ENCODE results near the gene WSB1.
"Not testable (repeated sequence)": the region's sequence is repeated elsewhere in the genome, so short reads cannot be mapped to it uniquely, and the experiment has no call there.

The WSB1 gene

DNA sequence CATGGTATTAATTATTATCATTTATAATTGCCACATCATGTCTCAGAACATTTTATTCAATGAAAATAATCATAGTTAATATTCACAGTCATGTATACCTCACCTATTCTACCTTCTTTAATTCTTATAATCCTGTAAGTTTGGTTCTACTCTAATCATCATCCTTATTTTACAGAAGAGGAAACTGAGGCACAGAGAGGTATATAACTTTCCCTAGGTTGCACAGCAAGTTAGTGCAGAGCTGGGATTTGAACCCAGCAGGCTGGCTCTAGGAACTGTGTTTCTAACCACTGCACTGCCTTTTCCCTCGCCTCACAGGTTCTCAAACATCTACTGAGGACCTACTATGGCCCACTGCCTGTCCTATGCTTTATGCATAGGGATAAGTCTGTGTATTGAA lies 32.7 kb downstream of the WSB1 start:
- Histone ChIP-seq H3K4me2 (ENCODE audit: low read length, poor library complexity, severe bottlenecking) (no peak overlapping the region), H2AK5ac (ENCODE audit: low read length, severe bottlenecking) (no peak overlapping the region), H3K4ac (ENCODE audit: low read depth in 1 of 2, low read length in 2 of 2) (no peak overlapping the region), H2BK120ac (ENCODE audit: low read depth, low read length) (no peak overlapping the region), H2BK5ac (ENCODE audit: low read depth, low read length, poor library complexity, severe bottlenecking) (no peak overlapping the region), H2BK12ac (ENCODE audit: low read length in 2 of 2) (no peak overlapping the region), H2BK15ac (ENCODE audit: low read depth, poor library complexity, severe bottlenecking) (no peak overlapping the region), H3K4me3 (ENCODE audit: insufficient read depth in 1 of 2, low read depth in 1 of 2, low read length in 2 of 2) (no peak overlapping the region), H3K27ac (ENCODE audit: low read length, poor library complexity, severe bottlenecking) (no peak overlapping the region), H3K9ac (ENCODE audit: low read length) (no peak overlapping the region), H3K18ac (ENCODE audit: low read depth in 1 of 2, low read length in 2 of 2) (no peak overlapping the region), H4K91ac (ENCODE audit: low read length) (no peak overlapping the region), H4K8ac (ENCODE audit: low read length) (no peak overlapping the region), H3K79me1 (replicated peaks; ENCODE audit: low read length, poor library complexity, severe bottlenecking) (no peaks in the 10 kb centered on the region), H3K27me3 (ENCODE audit: control insufficient read depth in 1 of 2, insufficient read depth in 1 of 2, low read length in 2 of 2) (no peaks in the 10 kb centered on the region), H3K14ac (ENCODE audit: low read length in 2 of 2) (no peak overlapping the region), H2AFZ (ENCODE audit: low read depth, low read length) (no peak overlapping the region), H3K36me3 (ENCODE audit: control insufficient read depth in 1 of 2, insufficient read depth in 2 of 2, low read depth in 1 of 2, low read length in 2 of 2) (no peaks in the 10 kb centered on the region), H3K23ac (ENCODE audit: low read length in 2 of 2) (no peak overlapping the region), H3K9me3 (ENCODE audit: control insufficient read depth, low read length) (no peaks in the 10 kb centered on the region), H3K4me1 (ENCODE audit: control insufficient read depth, insufficient read depth, low read depth, low read length) (peaks cover 3% of the 10 kb centered on the region)
- WGBS: no CpG with 5 or more reads among the region's 1 CpG
- no peak for DNase-seq

DNA sequence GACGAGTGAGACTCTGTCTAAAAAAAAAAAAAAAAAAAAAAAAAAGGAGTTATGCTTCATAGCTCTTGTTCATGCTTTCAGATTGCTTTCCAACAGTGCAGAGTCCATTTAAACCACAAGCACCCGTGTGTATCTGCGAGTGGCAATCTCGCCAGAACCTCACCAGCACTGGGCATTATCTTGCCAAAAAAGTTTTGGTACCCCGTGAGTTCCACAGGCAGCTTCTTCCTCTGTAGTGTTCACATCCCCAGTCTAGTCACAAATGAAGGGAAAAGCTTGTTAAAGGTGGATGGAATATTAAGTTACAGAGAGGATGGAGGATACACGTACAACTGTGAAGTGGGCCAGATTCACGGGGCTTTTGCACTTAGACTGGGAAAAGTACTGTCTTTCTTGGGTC lies 33.5 kb downstream of the WSB1 start:
- no peak overlapping the region for H3K9ac ChIP-seq (ENCODE audit: low read length)
- H3K23ac ChIP-seq (ENCODE audit: low read length in 2 of 2): no peak overlapping the region
- H3K27ac ChIP-seq (ENCODE audit: low read length, poor library complexity, severe bottlenecking): no peak overlapping the region
- peaks cover 6% of the 10 kb centered on the region for H3K4me1 ChIP-seq (ENCODE audit: control insufficient read depth, insufficient read depth, low read depth, low read length)
- H2BK15ac ChIP-seq (ENCODE audit: low read depth, poor library complexity, severe bottlenecking): no peak overlapping the region
- H3K14ac ChIP-seq (ENCODE audit: low read length in 2 of 2): no peak overlapping the region
- H2BK5ac ChIP-seq (ENCODE audit: low read depth, low read length, poor library complexity, severe bottlenecking): no peak overlapping the region
- H3K27me3 ChIP-seq (ENCODE audit: control insufficient read depth in 1 of 2, insufficient read depth in 1 of 2, low read length in 2 of 2): no peaks in the 10 kb centered on the region
- 96% methylated on average over 6 of the region's 7 CpGs for WGBS
- no peak overlapping the region for H3K18ac ChIP-seq (ENCODE audit: low read depth in 1 of 2, low read length in 2 of 2)
- no peak overlapping the region for H2AK5ac ChIP-seq (ENCODE audit: low read length, severe bottlenecking)
- H4K91ac ChIP-seq (ENCODE audit: low read length): no peak overlapping the region
- H2BK12ac ChIP-seq (ENCODE audit: low read length in 2 of 2): no peak overlapping the region
- no peak overlapping the region for H4K8ac ChIP-seq (ENCODE audit: low read length)
- H3K79me1 ChIP-seq (replicated peaks; ENCODE audit: low read length, poor library complexity, severe bottlenecking): no peaks in the 10 kb centered on the region
- H3K4me3 ChIP-seq (ENCODE audit: insufficient read depth in 1 of 2, low read depth in 1 of 2, low read length in 2 of 2): no peak overlapping the region
- no peaks in the 10 kb centered on the region for H3K9me3 ChIP-seq (ENCODE audit: control insufficient read depth, low read length)
- H3K4me2 ChIP-seq (ENCODE audit: low read length, poor library complexity, severe bottlenecking): no peak overlapping the region
- no peaks in the 10 kb centered on the region for H3K36me3 ChIP-seq (ENCODE audit: control insufficient read depth in 1 of 2, insufficient read depth in 2 of 2, low read depth in 1 of 2, low read length in 2 of 2)
- no peak for DNase-seq
- H2AFZ ChIP-seq (ENCODE audit: low read depth, low read length): no peak overlapping the region
- no peak overlapping the region for H3K4ac ChIP-seq (ENCODE audit: low read depth in 1 of 2, low read length in 2 of 2)
- no peak overlapping the region for H2BK120ac ChIP-seq (ENCODE audit: low read depth, low read length)

DNA sequence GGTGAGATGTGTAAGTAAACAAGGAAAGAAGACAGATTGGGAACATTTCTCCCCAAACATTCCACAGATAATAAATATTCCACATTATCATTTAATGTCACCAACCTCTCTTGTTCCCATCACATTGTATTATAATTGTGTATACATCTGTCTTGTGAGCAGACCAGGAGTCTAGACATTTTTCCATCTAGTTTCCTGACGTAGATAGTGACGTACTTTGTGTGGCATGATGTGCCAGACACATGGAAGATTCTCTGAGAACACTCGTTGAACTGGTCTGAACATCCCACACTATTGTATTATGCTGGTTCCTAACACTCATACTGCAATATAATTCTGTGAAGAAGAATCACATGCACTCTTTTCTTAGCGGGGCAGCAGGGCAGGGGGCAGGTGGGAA lies 34.0 kb downstream of the WSB1 start:
- Histone ChIP-seq H3K23ac (ENCODE audit: low read length in 2 of 2) (no peak overlapping the region), H4K8ac (ENCODE audit: low read length) (no peak overlapping the region), H3K4me1 (ENCODE audit: control insufficient read depth, insufficient read depth, low read depth, low read length) (peaks cover 10% of the 10 kb centered on the region), H3K27me3 (ENCODE audit: control insufficient read depth in 1 of 2, insufficient read depth in 1 of 2, low read length in 2 of 2) (no peaks in the 10 kb centered on the region), H3K4me2 (ENCODE audit: low read length, poor library complexity, severe bottlenecking) (no peak overlapping the region), H2BK15ac (ENCODE audit: low read depth, poor library complexity, severe bottlenecking) (no peak overlapping the region), H3K9me3 (ENCODE audit: control insufficient read depth, low read length) (no peaks in the 10 kb centered on the region), H3K18ac (ENCODE audit: low read depth in 1 of 2, low read length in 2 of 2) (no peak overlapping the region), H3K9ac (ENCODE audit: low read length) (no peak overlapping the region), H3K79me1 (replicated peaks; ENCODE audit: low read length, poor library complexity, severe bottlenecking) (no peaks in the 10 kb centered on the region), H3K4ac (ENCODE audit: low read depth in 1 of 2, low read length in 2 of 2) (no peak overlapping the region), H3K27ac (ENCODE audit: low read length, poor library complexity, severe bottlenecking) (no peak overlapping the region), H3K36me3 (ENCODE audit: control insufficient read depth in 1 of 2, insufficient read depth in 2 of 2, low read depth in 1 of 2, low read length in 2 of 2) (no peaks in the 10 kb centered on the region), H3K14ac (ENCODE audit: low read length in 2 of 2) (no peak overlapping the region), H3K4me3 (ENCODE audit: insufficient read depth in 1 of 2, low read depth in 1 of 2, low read length in 2 of 2) (no peak overlapping the region), H2BK120ac (ENCODE audit: low read depth, low read length) (no peak overlapping the region), H2AFZ (ENCODE audit: low read depth, low read length) (no peak overlapping the region), H2AK5ac (ENCODE audit: low read length, severe bottlenecking) (no peak overlapping the region), H2BK5ac (ENCODE audit: low read depth, low read length, poor library complexity, severe bottlenecking) (no peak overlapping the region), H2BK12ac (ENCODE audit: low read length in 2 of 2) (no peak overlapping the region), H4K91ac (ENCODE audit: low read length) (no peak overlapping the region)
- DNase-seq: peak; percentile 74
- 93% methylated on average over 3 of the region's 4 CpGs for WGBS

DNA sequence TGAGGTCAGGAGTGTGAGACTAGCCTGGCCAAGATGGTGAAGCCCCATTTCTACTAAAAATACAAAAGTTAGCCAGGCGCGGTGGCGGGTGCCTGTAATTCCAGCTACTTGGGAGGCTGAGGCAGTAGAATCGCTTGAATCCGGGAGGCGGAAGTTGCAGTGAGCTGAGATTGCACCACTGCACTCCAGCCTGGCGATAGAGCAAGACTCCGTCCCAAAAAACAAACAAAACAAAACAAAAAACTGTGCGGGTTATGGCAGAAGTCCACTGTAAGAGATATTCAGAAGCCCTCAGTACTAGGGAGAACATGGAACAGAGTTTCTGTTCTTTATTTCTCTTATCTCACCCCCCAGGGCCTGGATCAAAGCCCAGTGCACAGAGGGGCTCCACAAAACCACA lies 34.8 kb downstream of the WSB1 start:
- 98% methylated on average over 8 of the region's 9 CpGs for WGBS

More for the DNA sequence above, 34.8 kb downstream of the WSB1 start:
- not testable (repeated sequence) for H3K4ac ChIP-seq (ENCODE audit: low read depth in 1 of 2, low read length in 2 of 2); H2AK5ac ChIP-seq (ENCODE audit: low read length, severe bottlenecking); H3K9ac ChIP-seq (ENCODE audit: low read length); H3K14ac ChIP-seq (ENCODE audit: low read length in 2 of 2); H3K9me3 ChIP-seq (ENCODE audit: control insufficient read depth, low read length); H3K4me3 ChIP-seq (ENCODE audit: insufficient read depth in 1 of 2, low read depth in 1 of 2, low read length in 2 of 2); H2BK120ac ChIP-seq (ENCODE audit: low read depth, low read length); H3K18ac ChIP-seq (ENCODE audit: low read depth in 1 of 2, low read length in 2 of 2); H3K27me3 ChIP-seq (ENCODE audit: control insufficient read depth in 1 of 2, insufficient read depth in 1 of 2, low read length in 2 of 2); H3K36me3 ChIP-seq (ENCODE audit: control insufficient read depth in 1 of 2, insufficient read depth in 2 of 2, low read depth in 1 of 2, low read length in 2 of 2); H4K91ac ChIP-seq (ENCODE audit: low read length); H2AFZ ChIP-seq (ENCODE audit: low read depth, low read length); DNase-seq; H2BK5ac ChIP-seq (ENCODE audit: low read depth, low read length, poor library complexity, severe bottlenecking); H3K27ac ChIP-seq (ENCODE audit: low read length, poor library complexity, severe bottlenecking); H4K8ac ChIP-seq (ENCODE audit: low read length); H3K4me2 ChIP-seq (ENCODE audit: low read length, poor library complexity, severe bottlenecking); H2BK12ac ChIP-seq (ENCODE audit: low read length in 2 of 2); H2BK15ac ChIP-seq (ENCODE audit: low read depth, poor library complexity, severe bottlenecking); H3K79me1 ChIP-seq (replicated peaks; ENCODE audit: low read length, poor library complexity, severe bottlenecking); H3K23ac ChIP-seq (ENCODE audit: low read length in 2 of 2)
- H3K4me1 ChIP-seq (ENCODE audit: control insufficient read depth, insufficient read depth, low read depth, low read length): peaks cover 12% of the 10 kb centered on the region

Measured in mesenchymal stem cell (in vitro differentiated cells and primary cell).